ENCODE data around the gene SLC25A11.

Gene SLC25A11

DNA sequence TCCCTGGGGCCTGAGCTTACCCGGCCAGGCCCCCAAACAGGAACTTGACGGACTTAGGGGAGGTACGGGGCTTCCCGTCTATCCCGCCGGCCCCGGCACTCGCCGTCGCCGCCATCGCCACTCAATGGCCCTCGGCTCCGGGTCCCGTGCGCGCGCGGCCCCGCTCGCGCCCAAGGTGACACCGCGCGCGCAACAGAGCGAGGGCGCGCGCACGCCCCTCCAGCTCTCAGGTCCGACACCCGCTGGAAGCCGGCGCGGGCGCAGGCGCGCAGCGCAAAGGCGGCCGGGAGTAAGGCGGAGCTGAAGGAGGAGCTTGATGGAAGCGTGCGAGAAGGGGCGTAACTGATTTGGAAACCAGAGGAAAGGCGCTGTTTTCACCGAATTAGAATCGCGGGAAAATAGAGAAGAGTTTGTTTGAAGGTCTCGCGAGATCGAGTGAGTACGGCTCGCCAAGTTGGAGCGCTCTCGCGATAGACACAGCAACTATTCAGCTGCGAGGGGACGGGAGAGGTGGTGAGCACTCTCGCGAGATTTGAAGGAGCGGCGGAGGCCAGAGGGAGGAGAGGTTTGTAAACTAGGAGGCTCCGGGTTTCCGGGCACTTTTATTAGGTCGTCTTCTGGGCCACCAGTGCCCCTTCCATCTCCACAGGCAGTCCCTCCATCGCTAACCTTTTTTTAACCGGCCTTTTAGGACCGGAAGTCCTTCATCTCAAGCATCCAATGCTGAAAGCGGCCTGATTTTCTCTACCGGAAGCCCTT, at the start of gene SLC25A11, which contains the start of gene RNF167:
Gene SLC25A11, minus strand, starts transcription at position 251 of the 759 bp plus-strand sequence. Its CDS starts 136 bp downstream, at position 115.
Gene RNF167, plus strand, starts transcription at position 473 of the 759 bp plus-strand sequence. CDS start 642 bp downstream, outside the sequence.
- H3K27ac Mint-ChIP-seq (ENCODE audit: low read depth): peak within 1 kb of the TSS; percentile 87
- H3K4me3 Mint-ChIP-seq: peak within 1 kb of the TSS; percentile 94
- H3K9me3 Mint-ChIP-seq: no peaks in the 10 kb centered on the region
- ATAC-seq (replicated peaks; ENCODE audit: extremely low read depth, poor library complexity, severe bottlenecking) (peak; percentile 86), DNase-seq (ENCODE audit: low spot score in 2 of 2) (peak; percentile 93 to 99)
- no peaks in the 10 kb centered on the region for H3K27me3 Mint-ChIP-seq
- peaks cover 40% of the 10 kb centered on the region for H3K36me3 Mint-ChIP-seq (ENCODE audit: insufficient read depth)
- H3K4me1 Mint-ChIP-seq: peaks cover 72% of the 10 kb centered on the region

GRCh38 chr17:4987767-4988567, 48.1 kb upstream of the SLC25A11 start:
- Mint-ChIP-seq H3K9me3 (no peaks in the 10 kb centered on the region), H3K4me1 (peaks cover 39% of the 10 kb centered on the region), H3K27me3 (no peaks in the 10 kb centered on the region), H3K36me3 (ENCODE audit: insufficient read depth) (peaks cover 5% of the 10 kb centered on the region), H3K27ac (ENCODE audit: low read depth) (peak overlapping the region; percentile 88), H3K4me3 (peak overlapping the region; percentile 91)
- DNase-seq (ENCODE audit: low spot score in 2 of 2): peak in 1 of 2 donors; percentile 16
- peak; percentile 12 for ATAC-seq (replicated peaks; ENCODE audit: extremely low read depth, poor library complexity, severe bottlenecking)

GRCh38 chr17:4986951-4987766, 47.3 kb upstream of the SLC25A11 start, which contains the start of gene CAMTA2:
Gene CAMTA2 (minus strand): TSS chr17:4987675. CDS start chr17:4986222, 1,453 bp downstream.
- DNase-seq (ENCODE audit: low spot score in 2 of 2) (peak; percentile 69 to 72), ATAC-seq (replicated peaks; ENCODE audit: extremely low read depth, poor library complexity, severe bottlenecking) (peak; percentile 90)
- Mint-ChIP-seq H3K4me3 (peak within 1 kb of the TSS; percentile 91), H3K9me3 (no peaks in the 10 kb centered on the region), H3K36me3 (ENCODE audit: insufficient read depth) (peaks cover 8% of the 10 kb centered on the region), H3K4me1 (peaks cover 43% of the 10 kb centered on the region), H3K27me3 (no peaks in the 10 kb centered on the region), H3K27ac (ENCODE audit: low read depth) (peak within 1 kb of the TSS; percentile 88)

DNA sequence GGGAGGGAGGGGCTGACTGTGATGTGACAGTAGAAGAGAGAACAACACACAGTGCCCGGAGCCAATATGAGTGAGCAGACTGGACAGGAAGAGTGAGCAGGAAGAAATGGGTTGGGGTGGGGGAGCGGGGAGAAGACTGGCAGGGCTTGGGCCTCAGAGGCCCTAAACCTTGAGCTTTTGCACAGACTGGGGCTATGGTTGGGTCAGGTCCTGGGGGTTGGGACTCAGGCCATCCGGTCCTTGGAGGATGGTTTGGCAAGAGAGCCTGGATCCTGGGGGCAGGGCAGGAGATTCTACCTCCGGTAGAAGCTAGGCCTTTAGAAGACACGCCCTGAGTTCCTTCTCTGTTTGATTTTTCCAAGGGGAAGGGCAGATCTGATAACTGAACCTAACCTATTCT, 46.6 kb upstream of the SLC25A11 start:
- Mint-ChIP-seq H3K27me3 (no peaks in the 10 kb centered on the region), H3K36me3 (ENCODE audit: insufficient read depth) (peaks cover 9% of the 10 kb centered on the region), H3K4me3 (peak overlapping the region; percentile 91), H3K9me3 (no peaks in the 10 kb centered on the region), H3K4me1 (peaks cover 49% of the 10 kb centered on the region), H3K27ac (ENCODE audit: low read depth) (peak overlapping the region; percentile 88)
- ATAC-seq (replicated peaks; ENCODE audit: extremely low read depth, poor library complexity, severe bottlenecking): no peak
- DNase-seq (ENCODE audit: low spot score in 2 of 2): no peak

DNA sequence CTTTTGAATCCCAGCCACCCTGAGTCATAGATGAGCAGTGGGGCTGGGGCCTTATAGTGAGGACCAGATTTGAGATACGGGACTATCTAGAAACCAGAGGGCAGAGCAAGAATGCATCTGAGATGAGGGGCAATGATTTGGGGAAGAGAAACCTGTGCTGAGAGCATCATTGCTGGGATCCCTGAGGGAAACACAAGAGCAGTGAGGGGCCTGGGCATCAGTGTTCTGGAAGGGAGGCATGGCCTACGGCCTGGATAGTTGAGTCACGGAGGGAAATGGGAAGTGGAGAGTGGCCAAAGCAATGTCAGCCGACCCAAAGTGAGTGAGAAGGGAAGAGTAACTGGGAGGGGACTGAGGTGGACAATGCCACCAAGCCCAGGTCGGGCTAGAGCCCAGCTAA, 42.5 kb upstream of the SLC25A11 start:
- Mint-ChIP-seq H3K27ac (ENCODE audit: low read depth) (no peak overlapping the region), H3K4me3 (no peak overlapping the region), H3K9me3 (no peaks in the 10 kb centered on the region), H3K4me1 (peaks cover 37% of the 10 kb centered on the region), H3K36me3 (ENCODE audit: insufficient read depth) (peaks cover 19% of the 10 kb centered on the region), H3K27me3 (no peaks in the 10 kb centered on the region)
- no peak for DNase-seq (ENCODE audit: low spot score in 2 of 2)
- ATAC-seq (replicated peaks; ENCODE audit: extremely low read depth, poor library complexity, severe bottlenecking): no peak

DNA sequence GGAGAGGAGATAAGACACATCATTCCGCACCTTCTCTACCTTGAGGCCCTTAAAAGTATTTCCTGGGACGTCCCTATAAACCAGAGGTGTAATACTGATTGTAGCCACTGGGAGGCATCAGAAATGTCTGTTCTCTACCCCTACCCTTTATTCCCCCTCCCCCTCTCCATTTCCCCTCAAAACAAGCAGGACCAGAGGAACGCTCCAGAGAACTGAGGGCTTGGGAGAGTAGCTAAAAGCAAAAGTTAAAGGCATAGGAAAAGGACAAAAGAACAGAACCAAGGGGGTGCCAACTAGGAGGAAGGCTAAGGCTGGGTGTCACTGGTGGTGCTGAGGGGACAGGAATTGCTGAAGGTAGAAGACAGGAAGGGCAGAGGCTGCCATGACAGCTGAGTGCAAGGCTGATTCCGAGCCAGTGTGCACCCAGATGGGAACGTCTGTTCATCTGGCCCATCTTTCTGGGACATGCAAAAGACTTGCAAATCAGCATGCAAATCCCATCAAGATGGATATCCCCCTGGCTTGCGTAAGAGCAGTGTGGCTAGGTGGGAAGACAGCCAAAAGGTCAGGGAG, 40.9 kb upstream of the SLC25A11 start:
- ATAC-seq (replicated peaks; ENCODE audit: extremely low read depth, poor library complexity, severe bottlenecking): no peak
- H3K9me3 Mint-ChIP-seq: no peaks in the 10 kb centered on the region
- H3K27ac Mint-ChIP-seq (ENCODE audit: low read depth): peak overlapping the region; percentile 40
- peaks cover 25% of the 10 kb centered on the region for H3K36me3 Mint-ChIP-seq (ENCODE audit: insufficient read depth)
- H3K27me3 Mint-ChIP-seq: no peaks in the 10 kb centered on the region
- H3K4me1 Mint-ChIP-seq: peaks cover 24% of the 10 kb centered on the region
- no peak overlapping the region for H3K4me3 Mint-ChIP-seq
- peak in 1 of 2 donors; percentile 41 for DNase-seq (ENCODE audit: low spot score in 2 of 2)

- no peaks in the 10 kb centered on the region for H3K27me3 Mint-ChIP-seq
- H3K4me3 Mint-ChIP-seq: no peak overlapping the region
- H3K27ac Mint-ChIP-seq (ENCODE audit: low read depth): peak overlapping the region; percentile 68
- H3K36me3 Mint-ChIP-seq (ENCODE audit: insufficient read depth): peaks cover 32% of the 10 kb centered on the region
- no peak for ATAC-seq (replicated peaks; ENCODE audit: extremely low read depth, poor library complexity, severe bottlenecking)
- no peak for DNase-seq (ENCODE audit: low spot score in 2 of 2)
- peaks cover 30% of the 10 kb centered on the region for H3K4me1 Mint-ChIP-seq
- no peaks in the 10 kb centered on the region for H3K9me3 Mint-ChIP-seq
Measured at GRCh38 chr17:4978726-4979125, 38.9 kb upstream of the SLC25A11 start.

GRCh38 chr17:4974115-4974670, 34.3 kb upstream of the SLC25A11 start:
- no peak for DNase-seq (ENCODE audit: low spot score in 2 of 2)
- peaks cover 11% of the 10 kb centered on the region for H3K4me1 Mint-ChIP-seq
- no peak for ATAC-seq (replicated peaks; ENCODE audit: extremely low read depth, poor library complexity, severe bottlenecking)
- no peaks in the 10 kb centered on the region for H3K27me3 Mint-ChIP-seq
- peaks cover 33% of the 10 kb centered on the region for H3K36me3 Mint-ChIP-seq (ENCODE audit: insufficient read depth)
- H3K9me3 Mint-ChIP-seq: no peaks in the 10 kb centered on the region
- no peak overlapping the region for H3K4me3 Mint-ChIP-seq
- no peak overlapping the region for H3K27ac Mint-ChIP-seq (ENCODE audit: low read depth)

- Mint-ChIP-seq H3K4me1 (peaks cover 11% of the 10 kb centered on the region), H3K36me3 (ENCODE audit: insufficient read depth) (peaks cover 33% of the 10 kb centered on the region), H3K27me3 (no peaks in the 10 kb centered on the region), H3K4me3 (no peak overlapping the region), H3K9me3 (no peaks in the 10 kb centered on the region), H3K27ac (ENCODE audit: low read depth) (no peak overlapping the region)
- DNase-seq (ENCODE audit: low spot score in 2 of 2) (no peak), ATAC-seq (replicated peaks; ENCODE audit: extremely low read depth, poor library complexity, severe bottlenecking) (no peak)
Measured at GRCh38 chr17:4973256-4974114, 33.6 kb upstream of the SLC25A11 start.

DNA sequence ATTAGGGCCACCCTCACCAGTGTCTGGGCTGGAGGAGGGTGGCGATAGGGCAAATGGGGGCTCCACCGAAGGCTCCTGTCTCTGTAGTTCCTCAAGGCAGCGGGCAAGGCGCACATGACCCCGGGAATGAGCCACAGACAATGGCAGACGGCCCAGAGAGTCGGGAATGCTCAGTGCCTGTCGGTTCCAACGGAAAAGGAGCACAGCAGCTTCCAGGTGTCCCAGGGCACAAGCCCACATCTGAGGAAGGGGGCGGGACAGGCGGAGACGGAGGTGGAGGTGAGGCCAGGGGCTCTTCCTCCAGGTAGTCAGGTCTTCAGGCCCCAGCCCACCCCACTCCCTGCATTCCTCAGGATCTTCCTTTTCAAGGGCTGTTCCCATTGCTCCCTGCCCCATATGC, 32.9 kb upstream of the SLC25A11 start:
- Mint-ChIP-seq H3K4me3 (no peak overlapping the region), H3K27me3 (no peaks in the 10 kb centered on the region), H3K36me3 (ENCODE audit: insufficient read depth) (peaks cover 33% of the 10 kb centered on the region), H3K9me3 (no peaks in the 10 kb centered on the region), H3K27ac (ENCODE audit: low read depth) (no peak overlapping the region), H3K4me1 (peaks cover 11% of the 10 kb centered on the region)
- DNase-seq (ENCODE audit: low spot score in 2 of 2): no peak
- no peak for ATAC-seq (replicated peaks; ENCODE audit: extremely low read depth, poor library complexity, severe bottlenecking)

GRCh38 chr17:4972322-4972721, 32.5 kb upstream of the SLC25A11 start:
- Mint-ChIP-seq H3K27ac (ENCODE audit: low read depth) (no peak overlapping the region), H3K27me3 (no peaks in the 10 kb centered on the region), H3K36me3 (ENCODE audit: insufficient read depth) (peaks cover 31% of the 10 kb centered on the region), H3K4me3 (no peak overlapping the region), H3K9me3 (no peaks in the 10 kb centered on the region), H3K4me1 (peaks cover 11% of the 10 kb centered on the region)
- DNase-seq (ENCODE audit: low spot score in 2 of 2): no peak
- ATAC-seq (replicated peaks; ENCODE audit: extremely low read depth, poor library complexity, severe bottlenecking): no peak
